ENCODE measurements around the gene MEST.

DNA sequence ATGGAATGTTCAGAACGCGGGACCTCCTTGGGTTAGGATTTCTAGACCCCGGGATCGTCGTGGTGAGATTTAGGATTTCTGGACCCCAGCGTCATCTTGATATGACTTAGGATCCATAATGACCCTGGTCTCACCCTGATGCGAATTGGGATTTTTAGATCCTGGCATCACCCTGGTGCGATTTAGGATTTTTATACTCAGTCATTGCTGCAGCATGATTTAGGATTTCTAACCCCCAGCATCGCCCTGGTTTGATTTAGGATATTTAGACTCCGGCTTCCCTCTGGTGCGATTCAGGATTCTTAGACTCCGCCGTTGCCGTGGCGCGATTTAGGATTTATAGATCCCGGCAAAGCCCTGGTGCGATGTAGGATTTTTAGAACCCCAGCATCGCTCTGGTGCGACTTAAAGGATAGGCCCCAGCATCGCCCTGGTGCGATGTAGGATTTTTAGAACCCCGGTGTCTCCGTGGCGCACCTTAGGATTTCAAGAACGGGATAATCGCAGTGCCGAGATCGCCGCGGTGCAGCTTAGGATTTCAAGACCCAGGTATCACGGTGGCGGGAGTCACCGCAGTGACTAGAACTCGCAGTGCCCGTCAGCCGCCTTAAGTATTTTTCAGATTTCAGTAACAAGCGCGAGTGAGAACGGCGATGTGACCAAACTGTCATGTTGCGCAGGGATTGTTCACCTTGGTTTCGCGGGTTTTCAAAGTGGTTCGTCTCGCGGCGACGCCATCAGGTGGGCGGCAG lies 814 bp downstream of the MEST start:
- peak; percentile 20 for TF ChIP-seq POLR2AphosphoS5 (IDR thresholded peaks at IDR 0.05)
- no peak for TF ChIP-seq EZH2 (IDR thresholded peaks at IDR 0.05; ENCODE audit: borderline replicate concordance, insufficient read depth, low read length, poor library complexity, severe bottlenecking)
